ENCODE data around the gene AKIRIN2. TPM values are rescaled to one million over a fixed set of nuclear protein-coding genes. Genes with fewer than 3 reads are reported as not detected.
"Not testable (repeated sequence)": the region's sequence is repeated elsewhere in the genome, so short reads cannot be mapped to it uniquely, and the experiment has no call there.

Gene AKIRIN2
- polyA plus RNA-seq, 3 donors, result 102 to 145 (median 118) TPM

DNA sequence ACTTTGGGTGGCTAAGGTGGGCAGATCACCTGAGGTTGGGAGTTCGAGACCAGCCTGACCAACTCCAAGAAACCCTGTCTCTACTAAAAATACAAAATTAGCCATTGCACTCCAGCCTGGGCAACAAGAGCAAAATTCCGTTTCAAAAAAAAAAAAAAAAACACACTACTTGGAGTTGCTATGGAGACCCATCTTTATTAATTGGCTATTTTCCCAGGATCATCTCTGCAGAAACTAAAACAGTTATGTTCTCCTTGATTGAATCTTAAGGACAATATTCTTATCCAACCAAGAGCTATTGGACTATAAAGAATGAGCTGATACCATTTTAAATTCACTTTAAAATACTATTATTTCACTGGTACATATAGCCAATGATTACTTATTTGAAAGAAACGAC, 14.7 kb downstream of the AKIRIN2 start:
- H3K9me3 Mint-ChIP-seq, result no peaks in the 10 kb centered on the region
- Histone ChIP-seq H3K79me2 (ENCODE audit: insufficient read depth, low read length) (peaks cover 100% of the 10 kb centered on the region), H3K36me3 (replicated peaks in 1 of 2; ENCODE audit: control insufficient read depth in 1 of 2, insufficient read depth in 2 of 2, low read length in 2 of 2) (peaks cover 2 to 32% of the 10 kb centered on the region in 2 donors), H3K4me1 (ENCODE audit: control insufficient read depth in 1 of 2, insufficient read depth in 2 of 2, low read length in 2 of 2) (peaks cover 26 to 29% of the 10 kb centered on the region in 2 donors), H3K9me3 (replicated peaks in 1 of 2; ENCODE audit: control insufficient read depth in 1 of 2, insufficient read depth in 1 of 2, low read length in 2 of 2) (no peaks in the 10 kb centered on the region), H3K4me2 (replicated peaks; ENCODE audit: extremely low read depth, low read length, poor library complexity, severe bottlenecking) (no peak overlapping the region), H3K4me3 (replicated peaks in 1 of 3; ENCODE audit: low read depth in 2 of 3, low read length in 3 of 3) (no peak overlapping the region), H3K9ac (ENCODE audit: insufficient read depth, low read length, poor library complexity, severe bottlenecking) (no peak overlapping the region), H4K20me1 (ENCODE audit: insufficient read depth, low read length) (peaks cover 100% of the 10 kb centered on the region), H3K27ac (ENCODE audit: low read depth in 1 of 2, low read length in 2 of 2) (peak overlapping the region in 1 of 2 donors; percentile 5), H2AFZ (ENCODE audit: insufficient read depth, low read depth, low read length, poor library complexity, severe bottlenecking) (no peak overlapping the region), H3K27me3 (ENCODE audit: control insufficient read depth in 2 of 2, insufficient read depth in 2 of 2, low read length in 2 of 2) (no peaks in the 10 kb centered on the region)
- intact Hi-C loops (cut with micrococcal nuclease), result no loop called here
- TF ChIP-seq, protein P1, sequence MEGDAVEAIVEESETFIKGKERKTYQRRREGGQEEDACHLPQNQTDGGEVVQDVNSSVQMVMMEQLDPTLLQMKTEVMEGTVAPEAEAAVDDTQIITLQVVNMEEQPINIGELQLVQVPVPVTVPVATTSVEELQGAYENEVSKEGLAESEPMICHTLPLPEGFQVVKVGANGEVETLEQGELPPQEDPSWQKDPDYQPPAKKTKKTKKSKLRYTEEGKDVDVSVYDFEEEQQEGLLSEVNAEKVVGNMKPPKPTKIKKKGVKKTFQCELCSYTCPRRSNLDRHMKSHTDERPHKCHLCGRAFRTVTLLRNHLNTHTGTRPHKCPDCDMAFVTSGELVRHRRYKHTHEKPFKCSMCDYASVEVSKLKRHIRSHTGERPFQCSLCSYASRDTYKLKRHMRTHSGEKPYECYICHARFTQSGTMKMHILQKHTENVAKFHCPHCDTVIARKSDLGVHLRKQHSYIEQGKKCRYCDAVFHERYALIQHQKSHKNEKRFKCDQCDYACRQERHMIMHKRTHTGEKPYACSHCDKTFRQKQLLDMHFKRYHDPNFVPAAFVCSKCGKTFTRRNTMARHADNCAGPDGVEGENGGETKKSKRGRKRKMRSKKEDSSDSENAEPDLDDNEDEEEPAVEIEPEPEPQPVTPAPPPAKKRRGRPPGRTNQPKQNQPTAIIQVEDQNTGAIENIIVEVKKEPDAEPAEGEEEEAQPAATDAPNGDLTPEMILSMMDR (IDR thresholded peaks at IDR 0.05), result no peak
- WGBS (ENCODE audit: insufficient coverage), result no CpG with 5 or more reads among the region's 3 CpGs
- peak overlapping the region in 3 of 7 donors; percentile 72 to 77 (median 74) for H3K27ac Mint-ChIP-seq
- no peak overlapping the region for H3K4me3 Mint-ChIP-seq
- DNase-seq, result no peak
- H3K4me1 Mint-ChIP-seq, result peaks cover 69% of the 10 kb centered on the region
- H3K27me3 Mint-ChIP-seq (ENCODE audit: low read depth in 3 of 3), result no peaks in the 10 kb centered on the region
- peaks cover 23 to 62% of the 10 kb centered on the region in 2 donors for H3K36me3 Mint-ChIP-seq

DNA sequence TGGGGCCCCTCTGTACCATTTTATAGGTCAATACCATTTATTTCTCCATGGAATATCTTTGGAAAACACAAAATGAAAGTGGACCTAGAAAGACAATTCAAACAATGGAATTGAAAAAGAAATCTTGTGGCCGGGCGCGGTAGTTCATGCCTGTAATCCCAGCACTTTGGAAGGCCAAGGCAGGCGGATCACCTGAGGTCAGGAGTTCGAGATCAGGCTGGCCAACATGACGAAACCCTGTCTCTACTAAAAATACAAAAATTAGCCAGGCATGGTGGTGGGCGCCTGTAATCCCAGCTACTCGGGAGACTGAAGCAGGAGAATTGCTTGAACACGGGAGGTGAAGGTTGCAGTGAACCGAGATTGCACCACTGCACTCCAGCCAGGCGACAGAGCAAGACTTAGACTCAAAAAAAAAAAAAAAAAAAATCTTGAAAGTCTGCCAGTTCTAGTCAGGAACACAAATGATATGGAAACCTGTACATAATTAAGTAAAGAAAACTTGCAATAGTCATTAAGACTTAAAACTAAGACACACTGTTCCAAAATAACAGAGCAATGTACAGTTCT, 15.3 kb downstream of the AKIRIN2 start:
- intact Hi-C loops (cut with micrococcal nuclease), result not testable (repeated sequence)

More for the DNA sequence above, 15.3 kb downstream of the AKIRIN2 start:
- not testable (repeated sequence) for H3K9me3 ChIP-seq (replicated peaks in 1 of 2; ENCODE audit: control insufficient read depth in 1 of 2, insufficient read depth in 1 of 2, low read length in 2 of 2); H3K4me2 ChIP-seq (replicated peaks; ENCODE audit: extremely low read depth, low read length, poor library complexity, severe bottlenecking); H3K4me3 ChIP-seq (replicated peaks in 1 of 3; ENCODE audit: low read depth in 2 of 3, low read length in 3 of 3); H3K9me3 Mint-ChIP-seq; H3K27me3 ChIP-seq (ENCODE audit: control insufficient read depth in 2 of 2, insufficient read depth in 2 of 2, low read length in 2 of 2); H3K4me3 Mint-ChIP-seq; DNase-seq; H3K9ac ChIP-seq (ENCODE audit: insufficient read depth, low read length, poor library complexity, severe bottlenecking); H3K27me3 Mint-ChIP-seq (ENCODE audit: low read depth in 3 of 3); H2AFZ ChIP-seq (ENCODE audit: insufficient read depth, low read depth, low read length, poor library complexity, severe bottlenecking)
- peaks cover 100% of the 10 kb centered on the region for H3K79me2 ChIP-seq (ENCODE audit: insufficient read depth, low read length)
- peak overlapping the region in 1 of 2 donors; percentile 6 for H3K27ac ChIP-seq (ENCODE audit: low read depth in 1 of 2, low read length in 2 of 2)
- Mint-ChIP-seq H3K27ac (peak overlapping the region in 3 of 7 donors; percentile 1 to 77 (median 41)), H3K36me3 (peaks cover 24 to 63% of the 10 kb centered on the region in 2 donors), H3K4me1 (peaks cover 67% of the 10 kb centered on the region)
- peaks cover 5 to 38% of the 10 kb centered on the region in 2 donors for H3K36me3 ChIP-seq (replicated peaks in 1 of 2; ENCODE audit: control insufficient read depth in 1 of 2, insufficient read depth in 2 of 2, low read length in 2 of 2)
- 85% methylated on average over 7 of the region's 11 CpGs for WGBS (ENCODE audit: insufficient coverage)
- H4K20me1 ChIP-seq (ENCODE audit: insufficient read depth, low read length), result peaks cover 100% of the 10 kb centered on the region
- H3K4me1 ChIP-seq (ENCODE audit: control insufficient read depth in 1 of 2, insufficient read depth in 2 of 2, low read length in 2 of 2), result peaks cover 20 to 23% of the 10 kb centered on the region in 2 donors

Data from CD14-positive monocyte (primary cell).